AG04449 (cell line): Measurements from ENCODE around the gene PRR19.

Experiments
- CTCF ChIA-PET: fragments of 350-600 bp; formaldehyde crosslinking; extraction: SDS; loops from one replicate; lab custom pipeline; 2021; ENCODE audit warnings: antibody characterized with exemption; lab: Yijun Ruan, JAX
- POLR2A ChIA-PET: fragments of 400-600, 350-600 bp; formaldehyde crosslinking; extraction: SDS; loops from one replicate; lab custom pipeline; 2020; ENCODE audit warnings: antibody characterized with exemption, inconsistent platforms; lab: Yijun Ruan, JAX
- DNase-seq: peaks from one replicate; pipeline ENCODE4 v3.0.0-alpha.2; 2010; ENCODE audit warnings: low read depth, low spot score
- H3K4me3 ChIP-seq: 2 replicates; pipeline ENCODE4 v1.5.1; 2011; ENCODE audit warnings: low read depth, mild to moderate bottlenecking, control low read depth, low read length
- CTCF ChIP-seq: IDR thresholded peaks from one replicate; pipeline ENCODE4 v1.5.1; 2011; ENCODE audit warnings: mild to moderate bottlenecking, moderate library complexity, low read length, control low read depth, inconsistent platforms; ENCODE audit not compliant: insufficient read depth; ENCODE audit errors: missing control alignments

Gene PRR19

DNA sequence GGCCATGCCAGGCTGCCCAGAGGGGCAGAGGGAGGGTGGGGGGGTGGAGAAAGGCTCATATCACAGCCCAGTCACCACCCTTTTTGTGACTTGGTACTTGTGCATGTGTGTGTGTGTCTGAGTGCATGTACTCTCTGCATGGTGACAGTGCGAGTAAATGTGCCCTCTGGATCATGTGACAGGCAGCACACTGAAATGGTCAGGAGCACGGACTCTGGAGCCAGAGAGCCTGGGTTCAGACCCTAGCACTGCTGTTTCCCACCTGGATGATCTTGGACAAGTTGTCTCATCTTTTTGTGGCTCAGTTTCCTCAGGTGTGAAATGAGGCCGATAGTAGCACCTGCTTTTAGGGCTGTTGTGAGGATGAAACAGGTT is 30.9 kb upstream of the PRR19 start:
- H3K4me3 ChIP-seq: peak overlapping the region; percentile 80; the same call in 1 of the 2 replicates
- CTCF ChIA-PET: interaction anchor here (2.6 to 2.7 kb wide), 2 partner anchors 8 to 26 kb away, joined by 17 to 49 read pairs; no protein-coding TSS in a partner anchor

GRCh38 chr19:42271861-42272534 is 29.9 kb upstream of the PRR19 start:
- no peak overlapping the region for H3K4me3 ChIP-seq
- TF ChIP-seq CTCF: no peak
- no peak for DNase-seq
- POLR2A ChIA-PET: interaction anchor here (0.7 to 1.5 kb wide), 2 partner anchors 11 to 29 kb away, joined by 3 to 4 read pairs; partner anchors contain the start of gene GSK3A
- CTCF ChIA-PET: interaction anchor here (2.6 to 3.8 kb wide), 2 partner anchors 26 to 27 kb away, joined by 17 to 21 read pairs; no protein-coding TSS in a partner anchor

More for the DNA sequence above, 30.9 kb upstream of the PRR19 start:
- DNase-seq: no peak
- no peak for TF ChIP-seq CTCF
- POLR2A ChIA-PET: interaction anchor here (1.3 to 1.9 kb wide), 4 partner anchors 8 to 28 kb away, joined by 3 to 20 read pairs (median 5); partner anchors contain the start of gene GSK3A

DNA sequence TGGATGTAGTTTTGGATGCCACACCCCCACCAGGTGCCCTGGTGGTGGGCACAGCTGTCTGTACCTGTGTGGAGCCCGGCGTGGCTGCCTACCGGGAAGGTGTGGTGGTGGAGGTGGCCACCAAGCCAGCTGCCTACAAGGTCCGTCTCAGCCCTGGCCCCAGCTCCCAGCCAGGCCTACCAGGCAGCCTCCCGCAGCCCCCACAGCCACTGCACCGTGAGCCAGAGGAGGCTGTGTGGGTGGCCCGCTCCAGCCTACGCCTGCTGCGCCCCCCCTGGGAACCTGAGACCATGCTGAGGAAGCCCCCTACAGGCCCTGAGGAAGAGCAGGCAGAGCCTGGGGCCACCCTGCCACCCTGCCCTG is 29.4 kb upstream of the PRR19 start:
- DNase-seq: no peak
- no peak for TF ChIP-seq CTCF
- ChIA-PET CTCF (interaction anchor here (3.8 kb wide), 1 partner anchor 27 kb away, joined by 21 read pairs; no protein-coding TSS in a partner anchor), POLR2A (interaction anchor here (0.7 kb wide), 1 partner anchor 10 kb away, joined by 3 read pairs; no protein-coding TSS in a partner anchor)
- no peak overlapping the region for H3K4me3 ChIP-seq

DNA sequence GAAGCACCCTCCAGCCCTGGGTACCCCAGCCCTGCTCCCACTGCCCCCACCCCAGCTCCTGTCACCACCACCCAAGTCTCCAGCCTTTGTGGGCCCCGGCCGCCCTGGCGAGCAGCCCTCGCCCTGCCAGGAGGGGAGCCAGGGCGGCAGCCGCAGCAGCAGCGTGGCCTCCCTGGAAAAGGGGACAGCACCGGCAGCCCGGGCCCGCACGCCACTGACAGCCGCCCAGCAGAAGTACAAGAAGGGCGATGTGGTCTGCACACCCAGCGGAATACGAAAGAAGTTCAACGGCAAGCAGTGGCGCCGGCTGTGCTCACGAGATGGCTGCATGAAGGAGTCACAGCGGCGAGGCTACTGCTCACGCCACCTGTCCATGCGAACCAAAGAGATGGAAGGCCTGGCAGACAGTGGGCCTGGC is 28.9 kb upstream of the PRR19 start:
- DNase-seq: no peak
- no peak for TF ChIP-seq CTCF
- ChIA-PET POLR2A (no interaction called here), CTCF (interaction anchor here (3.8 kb wide), 1 partner anchor 27 kb away, joined by 21 read pairs; no protein-coding TSS in a partner anchor)
- no peak overlapping the region for H3K4me3 ChIP-seq

- POLR2A ChIA-PET: no interaction called here
- no peak for TF ChIP-seq CTCF
- DNase-seq: no peak
- CTCF ChIA-PET: interaction anchor here (3.8 kb wide), 1 partner anchor 28 kb away, joined by 21 read pairs; no protein-coding TSS in a partner anchor
- no peak overlapping the region for H3K4me3 ChIP-seq
These were observed 28.4 kb upstream of the PRR19 start for GRCh38 chr19:42273407-42274064.

DNA sequence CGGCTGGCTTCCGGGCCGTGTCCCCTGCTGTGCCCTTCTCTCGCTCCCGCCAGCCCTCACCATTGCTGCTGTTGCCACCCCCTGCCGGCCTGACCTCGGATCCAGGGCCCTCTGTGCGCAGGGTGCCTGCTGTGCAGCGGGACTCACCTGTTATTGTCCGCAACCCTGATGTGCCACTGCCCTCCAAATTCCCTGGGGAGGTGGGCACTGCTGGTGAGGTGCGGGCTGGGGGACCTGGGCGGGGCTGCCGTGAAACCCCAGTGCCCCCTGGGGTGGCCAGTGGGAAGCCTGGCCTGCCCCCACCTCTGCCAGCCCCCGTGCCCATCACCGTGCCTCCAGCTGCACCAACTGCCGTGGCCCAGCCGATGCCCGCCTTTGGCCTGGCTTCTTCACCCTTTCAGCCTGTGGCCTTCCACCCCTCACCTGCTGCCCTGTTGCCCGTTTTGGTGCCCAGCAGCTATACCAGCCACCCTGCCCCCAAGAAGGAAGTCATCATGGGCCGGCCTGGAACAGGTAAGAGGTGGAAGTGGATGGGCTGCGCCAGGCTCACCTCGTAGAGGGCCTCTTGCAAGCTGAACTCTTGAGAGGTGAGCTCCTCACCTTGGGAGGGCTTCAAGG is 27.8 kb upstream of the PRR19 start:
- CTCF ChIA-PET: interaction anchor here (1.1 to 3.8 kb wide), 2 partner anchors 29 to 166 kb away, joined by 3 to 21 read pairs; no protein-coding TSS in a partner anchor
- POLR2A ChIA-PET: no interaction called here
- no peak for TF ChIP-seq CTCF

More for the DNA sequence above, 27.8 kb upstream of the PRR19 start:
- no peak for DNase-seq
- no peak overlapping the region for H3K4me3 ChIP-seq
